OCI-M2 (cell line): ENCODE measurements around the gene KCNQ5.

Experiments
- DNase-seq: peaks from one replicate; lab custom pipeline; 2025; ENCODE audit not compliant: unreplicated experiment; lab: John Stamatoyannopoulos, UW

Gene KCNQ5

GRCh38 chr6:72836971-72837370 lies 215.1 kb downstream of the KCNQ5 start:
- no peak for DNase-seq

GRCh38 chr6:72841195-72841594 lies 219.3 kb downstream of the KCNQ5 start:
- no peak for DNase-seq

- no peak for DNase-seq
Measured at GRCh38 chr6:72842140-72842539, 220.3 kb downstream of the KCNQ5 start.

DNA sequence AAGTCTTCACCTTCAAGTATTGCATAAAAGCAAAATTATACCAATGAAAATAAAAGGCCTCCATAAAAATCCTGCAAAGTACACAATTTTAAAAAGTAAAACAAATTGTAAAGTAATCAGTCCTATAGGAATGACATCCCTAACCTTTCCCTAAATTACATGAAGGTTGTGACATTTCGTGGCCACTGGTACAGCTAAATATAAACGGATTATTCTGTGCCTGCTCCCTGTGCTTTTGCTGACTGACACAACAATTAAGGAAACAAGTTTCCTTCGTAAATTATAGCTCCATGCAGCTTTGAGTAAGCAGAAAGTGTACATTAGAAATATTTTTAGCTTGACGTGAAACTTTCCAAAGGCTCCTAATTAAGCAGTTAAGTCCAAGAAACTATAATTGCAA lies 222.8 kb downstream of the KCNQ5 start:
- DNase-seq, result no peak

DNA sequence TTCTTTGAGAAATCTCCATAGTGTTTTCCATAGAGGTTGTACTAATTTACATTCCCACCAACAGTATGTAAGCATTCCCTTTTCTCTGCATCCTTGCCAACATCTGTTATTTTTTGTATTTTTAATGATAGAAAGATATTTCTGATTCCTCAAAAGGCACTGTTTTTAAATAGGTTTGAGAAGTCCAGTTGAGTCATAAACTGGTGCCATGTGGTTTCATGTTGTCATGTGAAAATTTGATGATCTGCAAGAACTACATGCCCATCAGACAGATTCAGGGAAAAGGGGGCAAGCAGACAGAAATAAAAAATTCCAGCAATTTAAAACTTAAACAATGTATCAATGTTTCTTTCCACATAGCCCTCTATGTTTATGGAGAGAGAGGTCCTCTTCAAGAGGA lies 227.5 kb downstream of the KCNQ5 start:
- no peak for DNase-seq

DNA sequence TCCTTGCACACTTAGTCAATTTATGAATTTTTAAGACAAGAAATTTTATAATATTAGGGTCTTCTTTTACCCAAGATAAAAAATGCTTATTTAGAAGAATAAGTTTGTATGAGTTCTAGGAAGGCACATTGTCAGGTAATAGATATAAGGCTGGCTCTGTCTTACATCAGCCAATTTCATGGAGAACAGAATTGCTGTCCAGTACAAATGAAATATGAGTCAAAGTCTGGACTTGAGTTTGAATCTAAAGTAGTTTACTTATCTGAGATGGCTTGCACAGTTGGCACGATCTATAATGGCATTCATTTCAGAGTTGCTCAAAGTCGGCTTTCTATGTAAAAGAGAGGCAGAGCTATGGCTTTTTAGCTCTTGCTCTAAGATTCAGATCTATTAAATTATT lies 228.2 kb downstream of the KCNQ5 start:
- no peak for DNase-seq

- DNase-seq, result no peak
Measured at GRCh38 chr6:72850469-72850868, 228.6 kb downstream of the KCNQ5 start.

- no peak for DNase-seq
Measured at GRCh38 chr6:72855471-72855870, 233.6 kb downstream of the KCNQ5 start.

DNA sequence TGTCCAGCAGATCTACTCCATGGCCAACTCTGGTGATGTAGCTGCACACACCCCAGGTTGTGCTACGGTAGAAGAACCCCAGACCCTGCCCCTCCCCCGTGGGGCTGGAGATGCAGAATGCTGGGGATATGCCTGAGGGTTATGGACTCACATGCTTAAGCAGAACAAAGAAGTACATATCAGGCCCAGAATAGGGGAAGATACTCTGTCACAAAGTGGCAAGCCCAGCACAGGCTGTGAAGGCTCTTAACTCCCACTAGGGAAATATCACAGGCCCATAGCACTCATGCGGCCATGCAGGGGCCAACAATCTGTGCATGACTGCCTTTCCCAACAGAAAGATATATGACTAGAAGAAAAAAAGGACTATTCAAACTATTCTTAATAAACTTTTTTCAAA lies 234.9 kb downstream of the KCNQ5 start:
- DNase-seq, result no peak

DNA sequence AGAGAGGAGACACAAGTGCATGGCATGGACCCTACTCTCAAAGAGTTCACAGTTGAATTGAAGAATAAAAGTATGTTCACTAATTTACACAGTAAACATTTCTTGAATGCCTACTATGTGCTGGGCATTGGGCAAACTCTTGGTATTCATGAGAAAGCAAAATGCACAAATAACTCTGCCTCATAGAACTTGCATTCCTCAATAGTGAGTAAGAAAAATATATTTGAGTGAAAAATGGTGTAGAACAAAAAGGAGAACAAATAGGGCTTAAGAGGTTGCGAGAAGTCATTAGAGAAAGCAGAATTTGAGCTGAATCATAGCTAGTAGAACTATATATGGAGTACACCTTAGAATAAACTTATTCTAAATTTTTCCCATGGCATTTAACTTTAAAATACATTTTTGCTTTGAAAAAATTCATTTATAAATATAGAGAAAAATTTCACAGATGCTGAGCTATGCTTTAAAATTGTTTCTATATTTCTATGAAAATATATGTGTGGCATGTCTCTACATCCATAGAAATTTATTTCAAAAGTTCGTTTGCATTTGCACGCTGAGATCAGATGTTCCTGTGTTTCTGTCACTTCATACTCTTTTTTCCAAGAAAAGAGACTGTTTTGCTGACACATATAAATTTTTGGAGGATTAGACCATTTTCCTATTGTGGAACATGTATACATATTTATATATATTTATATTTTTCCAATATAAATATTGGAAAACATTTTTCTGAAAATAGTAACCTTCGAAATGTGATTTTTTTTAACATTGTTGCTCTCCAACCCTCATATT lies 236.1 kb downstream of the KCNQ5 start:
- DNase-seq, result no peak

DNA sequence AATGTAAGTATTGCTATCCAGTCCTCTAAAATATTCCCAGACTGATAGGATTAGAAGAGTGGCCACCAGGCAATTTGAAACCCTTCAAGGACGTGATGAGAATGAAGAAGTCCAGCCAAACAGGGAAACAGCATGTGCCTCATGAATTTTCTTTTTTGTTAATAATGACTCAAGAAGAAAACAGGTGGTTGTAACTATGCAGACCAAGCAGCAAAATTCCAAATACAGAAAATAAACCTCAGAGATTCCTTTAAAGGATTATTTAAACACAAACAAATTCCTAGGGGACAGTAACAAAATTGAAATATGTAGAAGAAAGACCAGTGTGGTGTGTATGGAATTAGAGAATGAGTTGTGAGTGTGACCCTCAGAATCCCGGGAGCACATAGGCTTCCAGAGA lies 239.2 kb downstream of the KCNQ5 start:
- DNase-seq, result no peak

DNA sequence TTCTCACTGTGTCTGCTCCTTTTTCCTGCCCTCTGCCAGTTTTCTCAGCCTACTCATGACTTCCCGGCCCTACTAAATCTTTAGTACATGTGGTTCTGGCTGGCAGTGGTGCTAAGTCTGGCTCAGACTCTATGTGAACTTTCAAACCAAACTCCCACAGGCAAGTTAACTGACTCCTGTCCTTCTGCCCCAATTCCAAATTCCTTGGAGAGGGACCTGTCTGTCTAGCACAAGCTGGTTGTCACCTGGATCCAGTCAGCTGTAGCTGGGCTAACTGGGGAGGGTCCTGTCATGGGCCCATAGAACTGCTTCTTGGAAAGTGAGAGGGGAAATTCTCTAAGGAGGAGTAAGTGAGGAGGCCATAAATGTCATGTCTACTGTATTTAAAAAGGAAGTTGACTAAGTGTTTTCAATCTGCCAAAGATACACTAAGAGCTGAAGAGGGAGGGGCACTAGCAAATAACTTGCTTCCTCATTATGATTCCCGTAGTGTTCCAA lies 240.1 kb downstream of the KCNQ5 start:
- DNase-seq, result no peak

DNA sequence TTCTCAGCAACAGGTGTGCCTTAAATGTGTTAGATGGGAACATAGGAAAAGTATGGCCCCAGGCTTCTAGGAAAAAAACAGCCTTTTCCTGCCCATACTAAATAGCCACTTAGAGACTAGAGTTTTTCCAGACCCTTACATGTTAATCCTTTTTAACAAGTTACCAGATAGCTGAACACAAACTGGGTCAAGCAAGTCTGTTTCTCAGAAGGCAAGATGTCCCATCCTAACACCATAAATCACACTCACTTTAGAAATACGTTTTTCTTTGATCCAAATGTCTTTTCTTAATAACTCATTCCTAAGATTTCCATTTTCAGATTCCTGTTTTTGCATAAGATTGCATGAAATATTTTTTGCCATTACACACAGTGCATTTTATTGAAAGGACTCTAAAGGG lies 241.3 kb downstream of the KCNQ5 start:
- no peak for DNase-seq

- DNase-seq, result no peak
Measured at GRCh38 chr6:72864236-72864635, 242.4 kb downstream of the KCNQ5 start.

- no peak for DNase-seq
Measured at GRCh38 chr6:72864799-72865198, 242.9 kb downstream of the KCNQ5 start.

DNA sequence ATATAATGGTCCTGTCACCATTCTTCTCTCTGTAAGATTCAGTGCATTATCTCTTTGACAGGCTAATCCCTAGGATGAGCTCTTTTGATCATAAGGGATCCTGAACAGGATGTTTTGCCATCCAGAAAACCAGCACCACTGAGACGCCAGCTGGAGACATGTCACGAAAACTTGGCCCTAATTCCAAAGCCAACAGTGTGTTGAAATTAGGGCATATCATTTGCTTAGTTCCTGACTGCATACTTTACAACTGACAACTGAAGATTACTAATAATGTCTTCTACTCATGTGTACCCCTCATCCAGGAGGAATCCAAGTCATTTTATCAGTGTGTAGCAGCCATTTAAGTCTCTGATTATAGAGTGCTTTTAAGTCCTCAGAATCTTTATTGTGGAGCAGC lies 243.6 kb downstream of the KCNQ5 start:
- DNase-seq, result no peak

DNA sequence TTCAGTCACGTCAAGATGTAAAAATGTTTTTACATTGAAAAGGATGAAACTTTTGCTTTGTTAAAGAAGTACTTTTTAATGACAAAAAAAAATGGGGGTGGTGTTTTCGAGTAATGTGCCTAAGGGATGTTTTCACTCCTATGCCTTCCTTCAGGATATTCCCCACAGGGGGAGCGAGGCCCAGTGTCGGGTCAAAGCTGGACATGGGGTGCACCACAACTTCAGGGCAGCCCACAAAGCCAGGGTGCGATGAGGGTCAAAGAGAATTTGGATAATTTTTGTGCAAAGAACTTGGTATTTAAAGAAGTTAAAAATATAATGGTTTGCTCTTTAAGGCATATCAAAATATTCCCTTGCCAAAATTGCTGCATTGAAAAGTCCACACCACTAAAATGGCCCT lies 247.8 kb downstream of the KCNQ5 start:
- DNase-seq, result no peak

DNA sequence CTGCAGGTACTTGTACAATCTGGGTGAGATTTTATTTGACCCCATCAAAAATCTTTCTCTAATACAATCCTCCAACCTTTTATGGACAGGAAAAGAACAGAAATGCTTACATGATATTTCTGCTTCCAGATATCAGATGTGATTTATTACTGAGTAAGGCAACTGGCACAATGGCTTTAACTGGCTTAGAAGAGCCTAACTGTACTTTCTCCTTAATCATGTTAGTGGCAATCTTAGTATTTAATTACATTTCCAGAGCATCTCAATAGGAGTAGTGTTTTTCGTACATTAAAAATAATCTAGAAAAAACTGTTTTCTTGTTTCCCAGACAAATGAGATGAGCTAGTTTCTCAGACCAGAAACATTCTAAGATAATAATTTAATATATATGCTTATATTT lies 251.6 kb downstream of the KCNQ5 start:
- DNase-seq, result no peak

DNA sequence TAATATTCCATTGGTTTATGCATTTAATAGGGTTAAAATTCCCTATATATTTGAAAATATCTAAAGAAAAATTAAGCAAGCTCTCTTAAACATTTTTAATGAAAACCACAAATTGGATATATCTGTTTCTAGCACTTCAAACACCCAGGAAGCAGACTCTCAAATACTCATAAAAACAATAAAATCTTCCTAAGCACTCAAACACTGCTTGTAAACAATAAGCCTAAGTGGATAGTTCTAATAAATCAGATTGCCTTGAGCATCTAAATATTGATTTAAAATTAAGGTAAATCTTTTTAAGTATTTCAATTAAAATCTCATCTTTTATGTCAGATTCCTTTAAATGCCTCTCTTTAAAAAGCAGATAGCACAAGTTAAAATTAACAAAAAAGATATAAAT lies 254.4 kb downstream of the KCNQ5 start:
- DNase-seq, result no peak

GRCh38 chr6:72886170-72886569 lies 264.3 kb downstream of the KCNQ5 start:
- no peak for DNase-seq

DNA sequence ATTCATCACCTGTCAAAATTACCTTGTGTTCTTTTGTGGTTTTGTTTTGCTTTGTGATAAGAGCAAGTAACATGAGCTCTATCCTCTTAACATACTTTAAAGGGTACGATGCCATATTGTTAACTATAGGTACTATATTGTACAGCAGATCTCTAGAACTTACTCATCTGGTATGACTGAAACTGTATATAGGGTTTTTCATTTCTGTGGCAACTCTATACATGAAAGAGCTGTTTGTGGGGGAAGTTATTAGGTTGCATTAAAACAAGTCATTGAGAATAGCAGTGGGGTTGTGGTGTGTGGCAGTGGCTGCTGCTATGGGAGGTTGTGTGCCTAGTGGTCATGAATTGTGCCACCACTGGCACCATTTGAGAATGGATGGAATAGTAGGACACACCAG lies 268.4 kb downstream of the KCNQ5 start:
- no peak for DNase-seq

DNA sequence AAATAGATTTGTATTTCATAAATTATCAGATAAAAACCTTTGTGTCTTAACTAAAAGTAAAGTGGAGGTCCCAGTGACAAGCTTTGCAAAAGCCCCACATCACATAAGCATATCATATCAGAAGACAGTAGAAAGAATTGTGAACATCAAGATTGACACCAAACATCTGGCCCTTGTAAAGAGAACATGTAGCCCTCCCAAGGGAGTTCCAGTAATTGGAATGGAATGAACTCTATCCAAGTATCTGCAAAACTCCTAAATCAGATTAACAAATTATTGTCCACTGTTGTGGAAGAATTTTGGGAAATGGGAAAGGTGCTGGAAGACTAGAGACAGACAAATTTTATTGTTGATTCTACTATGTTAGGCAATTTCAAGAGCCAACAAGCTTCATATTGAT lies 268.8 kb downstream of the KCNQ5 start:
- DNase-seq, result no peak

DNA sequence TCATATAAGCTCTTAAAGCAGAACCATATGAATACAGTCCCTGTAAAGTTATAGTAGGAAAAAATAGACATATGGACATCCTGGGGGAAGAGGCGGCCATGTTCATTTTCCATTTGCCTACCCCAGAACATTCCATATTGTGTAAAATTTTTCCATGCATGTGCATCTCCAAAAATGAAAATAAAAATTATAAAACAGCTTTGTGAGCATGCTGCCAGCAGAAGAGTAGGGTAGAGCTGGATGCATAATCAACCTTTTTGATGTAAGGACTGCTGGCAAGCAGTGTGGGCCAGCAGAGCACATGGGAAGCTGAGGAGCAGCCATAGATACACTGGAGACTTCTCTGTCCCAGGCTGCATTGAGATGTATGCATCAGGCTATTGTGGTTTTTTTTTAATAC lies 271.0 kb downstream of the KCNQ5 start:
- no peak for DNase-seq
